ENCODE measurements around the gene SHROOM3.
"Not testable (repeated sequence)": the region's sequence is repeated elsewhere in the genome, so short reads cannot be mapped to it uniquely, and the experiment has no call there.

The SHROOM3 gene

GRCh38 chr4:76447393-76447851 is 12.4 kb downstream of the SHROOM3 start:
- no peak for DNase-seq

GRCh38 chr4:76448211-76448610 is 13.2 kb downstream of the SHROOM3 start:
- no peak for DNase-seq

- no peak for DNase-seq
These were observed 14.3 kb downstream of the SHROOM3 start for GRCh38 chr4:76449362-76449767.

- DNase-seq = no peak
These were observed 14.8 kb downstream of the SHROOM3 start for GRCh38 chr4:76449833-76450232.

GRCh38 chr4:76453232-76453631 is 18.2 kb downstream of the SHROOM3 start:
- DNase-seq = no peak

GRCh38 chr4:76454073-76454472 is 19.0 kb downstream of the SHROOM3 start:
- not testable (repeated sequence) for DNase-seq

- DNase-seq = no peak
These were observed 22.9 kb downstream of the SHROOM3 start for GRCh38 chr4:76457885-76458284.

GRCh38 chr4:76458297-76458696 is 23.3 kb downstream of the SHROOM3 start:
- no peak for DNase-seq

- DNase-seq = no peak
These were observed 23.8 kb downstream of the SHROOM3 start for GRCh38 chr4:76458825-76459224.

- no peak for DNase-seq
These were observed 24.3 kb downstream of the SHROOM3 start for GRCh38 chr4:76459291-76459723.

- DNase-seq = no peak
These were observed 28.5 kb downstream of the SHROOM3 start for GRCh38 chr4:76463568-76463967.

- DNase-seq = no peak
These were observed 35.0 kb downstream of the SHROOM3 start for GRCh38 chr4:76470064-76470463.

- DNase-seq = no peak
These were observed 35.5 kb downstream of the SHROOM3 start for GRCh38 chr4:76470532-76470931.

- no peak for DNase-seq
These were observed 41.5 kb downstream of the SHROOM3 start for GRCh38 chr4:76476571-76476970.

GRCh38 chr4:76484654-76485053 is 49.6 kb downstream of the SHROOM3 start:
- DNase-seq = no peak

GRCh38 chr4:76485450-76485849 is 50.4 kb downstream of the SHROOM3 start:
- DNase-seq = no peak

- DNase-seq = no peak
These were observed 51.7 kb downstream of the SHROOM3 start for GRCh38 chr4:76486588-76487276.

GRCh38 chr4:76487621-76488020 is 52.6 kb downstream of the SHROOM3 start:
- no peak for DNase-seq

- no peak for DNase-seq
These were observed 53.4 kb downstream of the SHROOM3 start for GRCh38 chr4:76488455-76488854.

GRCh38 chr4:76488888-76489685 is 54.1 kb downstream of the SHROOM3 start:
- no peak for DNase-seq

- no peak for DNase-seq
These were observed 54.7 kb downstream of the SHROOM3 start for GRCh38 chr4:76489686-76490161.

GRCh38 chr4:76492055-76492454 is 57.0 kb downstream of the SHROOM3 start:
- DNase-seq = no peak

- DNase-seq = no peak
These were observed 59.2 kb downstream of the SHROOM3 start for GRCh38 chr4:76494243-76494642.
